22Rv1 (cell line): ENCODE measurements around the gene ERP44.

Source experiments
- H3K27ac ChIP-seq: fragments of 450-650 bp; 2 replicates; pipeline ENCODE4 v1.5.1; 2017
- CTCF ChIP-seq: fragments of 450-650 bp; IDR thresholded peaks from 2 replicates; pipeline ENCODE4 v1.5.1; 2017; ENCODE audit warnings: mild to moderate bottlenecking
- ZFX ChIP-seq: fragments of 450-650 bp; IDR thresholded peaks from 2 replicates; pipeline ENCODE4 v1.6.1; 2017; ENCODE audit warnings: antibody characterized with exemption, borderline replicate concordance

ERP44 gene

GRCh38 chr9:100111235-100111634 is 12.4 kb upstream of the ERP44 start:
- TF ChIP-seq ZFX (no peak), CTCF (no peak)
- no peak overlapping the region for H3K27ac ChIP-seq

GRCh38 chr9:100108559-100108958 is 9.8 kb upstream of the ERP44 start:
- TF ChIP-seq CTCF, result no peak
- TF ChIP-seq ZFX, result no peak

GRCh38 chr9:100106616-100107015 is 7.8 kb upstream of the ERP44 start:
- TF ChIP-seq CTCF (no peak), ZFX (no peak)
- H3K27ac ChIP-seq, result no peak overlapping the region

More at GRCh38 chr9:100108559-100108958, 9.8 kb upstream of the ERP44 start:
- H3K27ac ChIP-seq, result no peak overlapping the region

GRCh38 chr9:100105861-100106260 is 7.1 kb upstream of the ERP44 start:
- no peak overlapping the region for H3K27ac ChIP-seq
- TF ChIP-seq CTCF (no peak), ZFX (no peak)

DNA sequence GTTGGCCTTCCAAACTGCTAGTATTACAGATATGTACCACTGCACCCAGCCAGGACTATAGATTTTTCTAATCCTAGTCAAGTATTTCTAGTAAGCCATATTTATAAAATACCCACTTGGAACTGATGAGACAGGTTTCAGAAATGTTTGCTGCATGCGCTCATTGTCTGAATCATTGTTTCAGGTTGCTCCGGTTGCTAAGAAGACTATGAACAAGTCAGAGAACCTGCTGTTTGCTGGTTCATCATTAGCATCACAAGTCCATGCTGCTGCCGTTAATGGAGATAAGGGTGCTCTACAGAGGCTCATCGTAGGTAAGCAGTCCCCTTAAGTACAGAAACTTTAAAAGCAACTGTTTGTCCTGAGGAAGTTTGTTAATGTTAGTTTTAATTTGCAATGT is 5.5 kb upstream of the ERP44 start:
- TF ChIP-seq CTCF, result no peak

DNA sequence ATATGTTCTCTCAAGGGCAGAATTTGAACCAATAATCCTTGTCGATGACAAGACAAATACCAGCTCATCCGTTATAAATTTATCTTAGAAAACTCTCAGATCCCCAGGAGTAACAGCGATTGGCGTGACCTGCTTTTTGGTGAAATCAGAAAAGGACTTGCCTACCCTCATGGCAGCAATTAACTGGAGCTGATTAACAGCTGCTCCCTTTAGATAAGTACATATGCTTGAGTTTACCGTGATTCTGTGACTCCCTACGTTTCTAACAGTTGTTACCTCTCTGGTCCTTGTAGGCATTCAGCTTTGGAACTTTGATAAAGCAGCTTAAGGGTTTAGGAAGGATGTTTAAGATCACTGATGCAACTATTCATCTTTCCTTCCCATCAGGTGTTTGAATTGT is 2.8 kb upstream of the ERP44 start:
- TF ChIP-seq CTCF, result no peak

More for the DNA sequence above, 5.5 kb upstream of the ERP44 start:
- H3K27ac ChIP-seq, result no peak overlapping the region

GRCh38 chr9:100100146-100100667 is 1.4 kb upstream of the ERP44 start:
- H3K27ac ChIP-seq, result peak overlapping the region; percentile 90
- TF ChIP-seq ZFX, result no peak
- TF ChIP-seq CTCF, result no peak

More for the DNA sequence above, 2.8 kb upstream of the ERP44 start:
- no peak overlapping the region for H3K27ac ChIP-seq
